ENCODE measurements around the gene OR2T8. TPM values are rescaled to one million over a fixed set of nuclear protein-coding genes. Genes with fewer than 3 reads are reported as not detected.

The OR2T8 gene
- total and polyA plus RNA-seq, 2 of the 8 experiments (the other 6 are each of a cell fraction or from before 2014, with no cell fraction given) = not detected

DNA sequence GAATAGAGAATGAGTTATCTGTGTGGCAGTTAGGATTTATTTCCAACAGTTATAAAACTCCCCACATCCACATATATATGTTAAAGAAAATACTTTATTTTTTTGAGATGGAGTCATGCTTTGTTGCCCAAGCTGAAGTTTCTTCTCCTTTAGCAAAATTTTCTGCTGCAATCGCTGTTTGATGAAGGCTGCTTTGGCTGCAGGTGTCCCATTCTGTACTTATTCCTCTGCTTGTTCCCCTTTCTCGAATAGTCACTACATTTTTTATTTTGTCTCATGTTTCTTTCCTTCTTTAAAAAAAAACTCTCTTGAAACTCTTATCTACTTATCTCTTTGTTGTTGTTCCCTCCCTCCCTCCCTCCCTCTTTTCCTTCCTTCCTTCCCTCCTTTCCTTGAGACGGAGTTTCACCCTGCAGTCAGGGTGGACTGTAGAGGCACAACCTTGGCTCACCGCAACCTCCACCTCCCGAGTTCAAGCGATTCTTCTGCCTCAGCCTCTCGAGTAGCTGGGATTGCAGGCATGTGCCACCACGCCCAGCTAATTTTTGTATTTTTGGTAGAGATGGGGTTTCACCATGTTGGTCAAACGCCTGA lies 14.0 kb upstream of the OR2T8 start:
- no peaks in the 10 kb centered on the region for H3K27me3 ChIP-seq (replicated peaks in 1 of 4; ENCODE audit: control insufficient read depth in 3 of 4, extremely low read depth in 1 of 4, insufficient read depth in 3 of 4, low read length in 3 of 4)
- H4K20me1 ChIP-seq (replicated peaks in 1 of 2; ENCODE audit: control insufficient read depth in 1 of 2, insufficient read depth in 2 of 2, low read length in 2 of 2) = no peaks in the 10 kb centered on the region
- H3K23ac ChIP-seq (ENCODE audit: insufficient read length) = no peak overlapping the region
- no peak overlapping the region for H4K5ac ChIP-seq (ENCODE audit: insufficient read length, low read depth, low read length)
- TF ChIP-seq, protein P1, sequence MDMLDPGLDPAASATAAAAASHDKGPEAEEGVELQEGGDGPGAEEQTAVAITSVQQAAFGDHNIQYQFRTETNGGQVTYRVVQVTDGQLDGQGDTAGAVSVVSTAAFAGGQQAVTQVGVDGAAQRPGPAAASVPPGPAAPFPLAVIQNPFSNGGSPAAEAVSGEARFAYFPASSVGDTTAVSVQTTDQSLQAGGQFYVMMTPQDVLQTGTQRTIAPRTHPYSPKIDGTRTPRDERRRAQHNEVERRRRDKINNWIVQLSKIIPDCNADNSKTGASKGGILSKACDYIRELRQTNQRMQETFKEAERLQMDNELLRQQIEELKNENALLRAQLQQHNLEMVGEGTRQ (IDR thresholded peaks at IDR 0.05; ENCODE audit: low read length) = no peak
- TF ChIP-seq, protein P2, sequence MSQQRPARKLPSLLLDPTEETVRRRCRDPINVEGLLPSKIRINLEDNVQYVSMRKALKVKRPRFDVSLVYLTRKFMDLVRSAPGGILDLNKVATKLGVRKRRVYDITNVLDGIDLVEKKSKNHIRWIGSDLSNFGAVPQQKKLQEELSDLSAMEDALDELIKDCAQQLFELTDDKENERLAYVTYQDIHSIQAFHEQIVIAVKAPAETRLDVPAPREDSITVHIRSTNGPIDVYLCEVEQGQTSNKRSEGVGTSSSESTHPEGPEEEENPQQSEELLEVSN (IDR thresholded peaks at IDR 0.05) = no peak
- TF ChIP-seq CTBP2 (IDR thresholded peaks at IDR 0.05; ENCODE audit: borderline replicate concordance, insufficient read depth, insufficient read length, low read length) (no peak), NANOG (IDR thresholded peaks at IDR 0.05; ENCODE audit: insufficient read depth, low read depth, low read length, poor library complexity, severe bottlenecking) (no peak), EGR1 (IDR thresholded peaks at IDR 0.05; ENCODE audit: borderline replicate concordance, low read depth, low read length) (no peak), BRCA1 (IDR thresholded peaks at IDR 0.05; ENCODE audit: low read depth, low read length) (no peak), CEBPB (IDR thresholded peaks at IDR 0.05; ENCODE audit: low read depth, low read length) (no peak)
- no peak overlapping the region for H3K9ac ChIP-seq (replicated peaks in 1 of 4; ENCODE audit: extremely low read depth in 1 of 4, low read depth in 3 of 4, low read length in 3 of 4)
- H3K23me2 ChIP-seq (ENCODE audit: low read depth, low read length) = no peaks in the 10 kb centered on the region
- no peak overlapping the region for H2BK20ac ChIP-seq (ENCODE audit: low read length)
- no peak overlapping the region for H2BK5ac ChIP-seq (ENCODE audit: low read depth, low read length)
- no peak overlapping the region for H3K4me3 ChIP-seq (ENCODE audit: extremely low read depth in 1 of 4, insufficient read depth in 2 of 4, low read depth in 3 of 4, low read length in 4 of 4)
- CTCF ChIA-PET (ENCODE audit: partially characterized antibody) = no interaction called here
- H3K79me1 ChIP-seq (ENCODE audit: low read depth, low read length) = no peaks in the 10 kb centered on the region
- H3K4ac ChIP-seq (replicated peaks; ENCODE audit: insufficient read length, low read depth, low read length) = no peak overlapping the region
- no peaks in the 10 kb centered on the region; a peak in 1 of 7 replicates for H3K4me1 ChIP-seq (replicated peaks in 1 of 4; ENCODE audit: control insufficient read depth in 3 of 4, insufficient read depth in 4 of 4, low read length in 3 of 4)
- H3K36me3 ChIP-seq (ENCODE audit: control insufficient read depth in 2 of 4, insufficient read depth in 4 of 4, low read length in 3 of 4) = no peaks in the 10 kb centered on the region
- H4K8ac ChIP-seq (ENCODE audit: extremely low read depth, insufficient read depth, low read length) = no peak overlapping the region
- H3K18ac ChIP-seq (ENCODE audit: extremely low read depth, low read length) = no peak overlapping the region
- no peak overlapping the region for H3K4me2 ChIP-seq (ENCODE audit: insufficient read depth in 1 of 2, low read depth in 2 of 2, low read length in 2 of 2)
- H2BK120ac ChIP-seq (replicated peaks; ENCODE audit: low read depth, low read length) = peak overlapping the region; percentile 54
- H2AFZ ChIP-seq (ENCODE audit: low read length) = no peak overlapping the region
- H2BK15ac ChIP-seq (ENCODE audit: low read length) = no peak overlapping the region
- no peak overlapping the region for H3K14ac ChIP-seq (ENCODE audit: insufficient read length)
- H2BK12ac ChIP-seq (ENCODE audit: low read depth, low read length) = no peak overlapping the region
- no peak overlapping the region for H3K56ac ChIP-seq (replicated peaks; ENCODE audit: insufficient read length, low read depth, low read length)
- peaks cover 29 to 58% of the 10 kb centered on the region in 2 experiments for H3K9me3 ChIP-seq (ENCODE audit: insufficient read depth in 2 of 2, low read depth in 1 of 2, low read length in 1 of 2)
- H4K91ac ChIP-seq (replicated peaks; ENCODE audit: insufficient read length, low read length) = no peak overlapping the region
- FAIRE-seq (no peak), DNase-seq (ENCODE audit: low read depth in 1 of 2, low spot score in 2 of 2) (no peak)
- no peaks in the 10 kb centered on the region for H3K79me2 ChIP-seq (ENCODE audit: control insufficient read depth in 1 of 2, insufficient read depth in 2 of 2, low read length in 2 of 2)
- no peak overlapping the region for H3K27ac ChIP-seq (ENCODE audit: low read depth, low read length)
- WGBS, 2 experiments (ENCODE audit: extremely low coverage in 1 of 2, insufficient coverage in 1 of 2, insufficient read length in 1 of 2, insufficient replicate concordance in 2 of 2, low coverage in 1 of 2, low lambda C conversion rate in 2 of 2, missing lambda C conversion rate in 1 of 2) = 76% methylated on average over 4 of the region's 9 CpGs; no CpG with 5 or more reads in 1 of the 2 experiments
- H2AK5ac ChIP-seq (ENCODE audit: low read depth, low read length) = no peak overlapping the region
- POLR2A ChIA-PET (ENCODE audit: partially characterized antibody) = no interaction called here

Data from H1 (cell line).